Thyroid gland (tissue), 4 donors: Measurements from ENCODE around the gene PAX7. TPM values are rescaled to one million over a fixed set of nuclear protein-coding genes. Genes with fewer than 3 reads are reported as not detected.

ENCODE experiments used
- DNase-seq, 2 donors: peaks; one replicate each; pipeline ENCODE4 v3.0.0-alpha.2; 2019
- H3K27ac ChIP-seq, 3 donors: fragments of 200-600 bp; sonication (generic); 1 replicate in 2 of 3; 2 replicates in 1 of 3; pipeline ENCODE4 v1.5.1; 2016 to 2019; ENCODE audit warnings: mild to moderate bottlenecking in 1 of 3, moderate library complexity in 1 of 3
- H3K27me3 ChIP-seq: fragments of 200-600 bp; sonication (generic); one replicate; pipeline ENCODE4 v1.5.1; 2019
- H3K36me3 ChIP-seq, 2 donors: fragments of 200-600 bp; sonication (generic); one replicate each; pipeline ENCODE4 v1.5.1; 2016 to 2019
- H3K4me1 ChIP-seq, 2 donors: fragments of 200-600 bp; sonication (generic); one replicate each; pipeline ENCODE4 v1.5.1; 2017 to 2019
- H3K4me3 ChIP-seq, 3 donors: fragments of 200-600 bp; sonication (generic); replicated peaks in 1 of 3; 1 replicate in 2 of 3; 2 replicates in 1 of 3; pipeline ENCODE4 v1.5.1; 2016; ENCODE audit warnings: mild to moderate bottlenecking in 1 of 3
- H3K9me3 ChIP-seq: fragments of 200-600 bp; sonication (generic); one replicate; pipeline ENCODE4 v1.5.1; 2017
- POLR2A ChIP-seq, 2 donors: fragments of 450-650 bp; IDR thresholded peaks; one replicate each; pipeline ENCODE4 v1.6.1; 2017; ENCODE audit warnings: antibody characterized with exemption in 2 of 2, mild to moderate bottlenecking in 2 of 2, moderate library complexity in 1 of 2
- WGBS, 2 donors: methylation state at CpG; one replicate each; pipeline ENCODE4 v1.1.5; 2017; 5-methylcytosine and 5-hydroxymethylcytosine counted together
- intact Hi-C: fragments of 100-400 bp; cut with DNase I; formaldehyde crosslinking; loops from one replicate; pipeline ENCODE4 v1.15.1; 2023
- total RNA-seq, 4 donors: library from RNA; depleted of rRNA; stranded (reverse); fragments of >200 nt; gene quantifications; one replicate each; pipeline ENCODE4 v1.2.3, GENCODE V29; 2016
- TF ChIP-seq, protein P1 (sequence below), 6 experiments: fragments of 200-600 bp in 3 of 6; fragments of 450-650 bp in 3 of 6; sonication (generic) in 3 of 6; IDR thresholded peaks; one replicate each; pipeline ENCODE4 v1.5.1; 2016 to 2019; ENCODE audit warnings: antibody characterized with exemption in 6 of 6, mild to moderate bottlenecking in 2 of 6, inconsistent platforms in 1 of 6, moderate library complexity in 1 of 6

The PAX7 gene
- total RNA-seq, 4 donors from 2014 or later = 0.78 TPM; not detected in 3

DNA sequence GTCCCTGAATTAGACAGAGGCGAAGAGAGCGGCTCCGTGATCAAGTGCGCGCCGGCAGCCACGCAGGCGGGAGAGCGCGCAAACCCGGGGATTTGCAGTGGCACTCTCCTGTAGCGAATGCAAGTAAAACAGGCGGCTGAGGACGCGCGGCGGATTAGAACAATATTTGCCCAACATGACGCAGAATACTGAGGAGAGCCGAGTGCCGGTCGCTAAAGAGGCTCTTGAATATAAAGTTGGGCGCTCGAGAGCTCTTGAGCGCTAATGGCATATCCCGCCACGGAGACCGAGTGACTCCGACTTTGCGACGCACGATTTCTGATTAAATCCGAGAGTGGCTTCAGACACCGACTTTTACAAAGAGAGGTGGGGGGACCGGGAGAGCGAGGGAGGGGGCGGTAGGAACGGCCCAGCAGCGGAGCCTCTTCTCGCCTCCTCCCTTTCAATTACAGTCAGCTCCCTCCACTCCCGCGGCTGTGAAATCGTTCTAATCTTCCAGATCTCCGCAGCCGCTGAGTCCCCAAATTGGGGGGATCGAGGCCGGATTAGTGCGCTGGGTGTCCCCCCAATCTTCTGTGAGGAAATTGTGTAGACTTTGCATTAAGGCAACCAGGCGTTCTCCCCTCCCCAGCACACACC, 2.3 kb downstream of the PAX7 start:
- Histone ChIP-seq H3K27ac (no peak overlapping the region), H3K9me3 (no peaks in the 10 kb centered on the region), H3K27me3 (peaks cover 76% of the 10 kb centered on the region), H3K4me3 (no peak overlapping the region), H3K36me3 (no peaks in the 10 kb centered on the region), H3K4me1 (peaks cover 26 to 35% of the 10 kb centered on the region in 2 donors)
- peak; percentile 74 to 81 for DNase-seq
- intact Hi-C loops = no loop called here
- 1 to 3% methylated on average over 40 to 47 of the region's 48 CpGs for WGBS, 2 donors
- TF ChIP-seq, protein P1, sequence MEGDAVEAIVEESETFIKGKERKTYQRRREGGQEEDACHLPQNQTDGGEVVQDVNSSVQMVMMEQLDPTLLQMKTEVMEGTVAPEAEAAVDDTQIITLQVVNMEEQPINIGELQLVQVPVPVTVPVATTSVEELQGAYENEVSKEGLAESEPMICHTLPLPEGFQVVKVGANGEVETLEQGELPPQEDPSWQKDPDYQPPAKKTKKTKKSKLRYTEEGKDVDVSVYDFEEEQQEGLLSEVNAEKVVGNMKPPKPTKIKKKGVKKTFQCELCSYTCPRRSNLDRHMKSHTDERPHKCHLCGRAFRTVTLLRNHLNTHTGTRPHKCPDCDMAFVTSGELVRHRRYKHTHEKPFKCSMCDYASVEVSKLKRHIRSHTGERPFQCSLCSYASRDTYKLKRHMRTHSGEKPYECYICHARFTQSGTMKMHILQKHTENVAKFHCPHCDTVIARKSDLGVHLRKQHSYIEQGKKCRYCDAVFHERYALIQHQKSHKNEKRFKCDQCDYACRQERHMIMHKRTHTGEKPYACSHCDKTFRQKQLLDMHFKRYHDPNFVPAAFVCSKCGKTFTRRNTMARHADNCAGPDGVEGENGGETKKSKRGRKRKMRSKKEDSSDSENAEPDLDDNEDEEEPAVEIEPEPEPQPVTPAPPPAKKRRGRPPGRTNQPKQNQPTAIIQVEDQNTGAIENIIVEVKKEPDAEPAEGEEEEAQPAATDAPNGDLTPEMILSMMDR (IDR thresholded peaks at IDR 0.05) = no peak
- no peak for TF ChIP-seq POLR2A (IDR thresholded peaks at IDR 0.05)

DNA sequence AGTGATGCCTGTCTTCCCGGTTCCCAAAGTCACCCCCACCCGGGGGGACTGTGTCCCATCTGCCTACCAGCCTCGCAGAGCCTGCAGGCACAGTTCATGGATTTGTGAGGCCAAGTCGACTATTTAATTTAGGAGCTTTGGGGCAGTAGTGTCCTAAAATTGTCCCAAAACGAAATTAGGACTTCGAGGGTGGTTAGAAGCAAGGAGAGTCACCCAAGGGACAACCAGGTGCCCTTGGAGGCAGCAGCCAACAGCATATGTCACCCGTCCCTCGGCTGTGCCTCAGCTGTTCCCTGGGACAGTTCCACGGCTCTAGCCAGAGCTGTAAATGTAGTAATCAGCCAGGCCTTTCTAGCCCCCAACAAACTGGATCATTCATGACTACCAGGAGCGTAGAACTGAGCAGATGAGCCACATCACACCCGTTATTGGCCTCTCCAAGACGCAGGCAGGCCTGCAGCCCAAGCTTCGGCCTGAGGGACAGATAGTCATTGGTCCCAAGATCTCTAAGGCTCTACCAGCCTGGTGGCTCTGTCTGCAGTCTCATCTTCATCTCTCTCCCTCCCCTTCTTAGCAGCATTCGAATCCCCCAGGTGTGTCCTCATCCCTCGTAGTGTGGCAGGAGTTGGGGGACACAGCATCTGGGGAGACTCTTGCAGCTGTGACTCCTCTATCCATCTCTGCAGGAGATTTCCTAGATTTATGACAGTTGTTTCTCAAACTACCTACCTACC, 2.9 kb downstream of the PAX7 start:
- DNase-seq = no peak
- TF ChIP-seq, protein P1 (IDR thresholded peaks at IDR 0.05) = no peak
- no peak for TF ChIP-seq POLR2A (IDR thresholded peaks at IDR 0.05)
- intact Hi-C loops = no loop called here
- Histone ChIP-seq H3K27me3 (peaks cover 70% of the 10 kb centered on the region), H3K4me1 (peaks cover 26 to 35% of the 10 kb centered on the region in 2 donors), H3K4me3 (no peak overlapping the region), H3K36me3 (no peaks in the 10 kb centered on the region), H3K9me3 (no peaks in the 10 kb centered on the region), H3K27ac (no peak overlapping the region)
- 3 to 6% methylated on average over 7 to 15 of the region's 15 CpGs for WGBS, 2 donors

DNA sequence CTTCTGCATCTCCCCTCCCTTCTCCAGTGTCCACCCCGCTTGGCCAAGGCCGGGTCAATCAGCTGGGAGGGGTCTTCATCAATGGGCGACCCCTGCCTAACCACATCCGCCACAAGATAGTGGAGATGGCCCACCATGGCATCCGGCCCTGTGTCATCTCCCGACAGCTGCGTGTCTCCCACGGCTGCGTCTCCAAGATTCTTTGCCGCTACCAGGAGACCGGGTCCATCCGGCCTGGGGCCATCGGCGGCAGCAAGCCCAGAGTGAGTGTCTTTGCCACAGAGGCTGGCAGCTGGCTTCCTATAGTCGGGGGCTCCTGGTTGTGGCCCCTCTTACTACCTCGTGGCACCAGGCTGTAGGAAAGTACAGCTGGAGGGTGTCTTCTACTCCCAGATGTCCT, 3.6 kb downstream of the PAX7 start:
- intact Hi-C loops = no loop called here
- no peak for TF ChIP-seq POLR2A (IDR thresholded peaks at IDR 0.05)
- TF ChIP-seq, protein P1 (IDR thresholded peaks at IDR 0.05) = no peak
- no peak for DNase-seq
- H3K27ac ChIP-seq = no peak overlapping the region
- H3K27me3 ChIP-seq = peaks cover 66% of the 10 kb centered on the region
- H3K36me3 ChIP-seq = no peaks in the 10 kb centered on the region
- WGBS, 2 donors = 3 to 7% methylated on average over 13 to 14 of the region's 16 CpGs
- H3K4me3 ChIP-seq = no peak overlapping the region
- no peaks in the 10 kb centered on the region for H3K9me3 ChIP-seq
- peaks cover 26 to 35% of the 10 kb centered on the region in 2 donors for H3K4me1 ChIP-seq

DNA sequence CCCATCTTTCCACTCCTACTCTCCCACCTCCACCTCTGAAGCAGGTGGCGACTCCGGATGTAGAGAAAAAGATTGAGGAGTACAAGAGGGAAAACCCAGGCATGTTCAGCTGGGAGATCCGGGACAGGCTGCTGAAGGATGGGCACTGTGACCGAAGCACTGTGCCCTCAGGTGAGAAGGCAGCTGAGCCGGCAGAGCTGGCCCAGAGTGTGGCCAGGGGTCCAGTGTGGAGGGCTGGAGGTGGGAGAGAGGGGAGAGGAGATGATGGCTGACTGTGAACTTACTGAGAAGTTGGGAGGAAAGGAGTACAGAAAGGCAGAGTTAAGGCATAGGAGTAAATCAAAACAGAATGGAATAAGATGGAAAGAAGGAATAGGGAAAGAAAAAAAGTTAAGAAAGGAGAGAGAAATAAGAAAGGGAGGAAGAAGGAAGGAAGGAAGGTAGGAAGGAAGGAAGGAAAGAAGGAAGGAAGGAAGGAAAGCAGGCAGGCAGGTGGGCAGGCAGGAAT, 4.5 kb downstream of the PAX7 start:
- Histone ChIP-seq H3K36me3 (no peaks in the 10 kb centered on the region), H3K4me1 (peaks cover 26 to 35% of the 10 kb centered on the region in 2 donors), H3K9me3 (no peaks in the 10 kb centered on the region), H3K4me3 (no peak overlapping the region), H3K27me3 (peaks cover 65% of the 10 kb centered on the region), H3K27ac (no peak overlapping the region)
- no peak for DNase-seq
- intact Hi-C loops = no loop called here
- TF ChIP-seq, protein P1 (IDR thresholded peaks at IDR 0.05) = no peak
- TF ChIP-seq POLR2A (IDR thresholded peaks at IDR 0.05) = no peak
- 5 to 8% methylated on average over 5 of the region's 5 CpGs for WGBS, 2 donors
